ENCODE results near the gene MRPL17. TPM values are rescaled to one million over a fixed set of nuclear protein-coding genes. Genes with fewer than 3 reads are reported as not detected.

The MRPL17 gene
- polyA plus RNA-seq, 1 donor from 2014 or later, result 28.3 TPM

DNA sequence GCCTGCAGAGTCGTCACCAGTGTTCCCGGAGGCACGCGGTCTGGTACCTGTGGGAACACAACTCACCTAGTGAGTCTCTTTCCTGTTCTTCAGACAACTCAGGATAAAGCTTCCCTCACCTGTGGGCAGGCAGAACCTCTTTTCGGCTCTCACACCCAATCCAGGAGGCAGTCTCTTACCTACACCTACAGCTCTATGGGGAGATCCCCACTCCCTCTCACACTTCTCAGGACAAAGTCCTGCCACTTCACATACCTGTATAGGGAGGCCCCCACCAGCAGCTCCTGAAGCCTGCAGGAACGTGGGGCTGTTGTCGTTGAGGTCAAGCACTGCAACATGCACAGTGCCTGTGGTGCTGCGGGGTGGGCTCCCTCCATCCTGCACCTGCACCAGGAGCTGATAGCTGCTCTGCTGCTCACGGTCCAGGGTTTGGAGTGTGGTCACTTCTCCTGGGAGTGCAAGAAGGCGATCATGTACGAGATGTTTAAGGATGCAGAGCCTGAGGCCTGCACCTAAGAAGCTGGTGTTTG is 51.7 kb downstream of the MRPL17 start:
- Histone ChIP-seq H3K36me3 (ENCODE audit: insufficient read depth, low read length) (peaks cover 19% of the 10 kb centered on the region), H3K4me2 (ENCODE audit: low read length) (no peak overlapping the region)

DNA sequence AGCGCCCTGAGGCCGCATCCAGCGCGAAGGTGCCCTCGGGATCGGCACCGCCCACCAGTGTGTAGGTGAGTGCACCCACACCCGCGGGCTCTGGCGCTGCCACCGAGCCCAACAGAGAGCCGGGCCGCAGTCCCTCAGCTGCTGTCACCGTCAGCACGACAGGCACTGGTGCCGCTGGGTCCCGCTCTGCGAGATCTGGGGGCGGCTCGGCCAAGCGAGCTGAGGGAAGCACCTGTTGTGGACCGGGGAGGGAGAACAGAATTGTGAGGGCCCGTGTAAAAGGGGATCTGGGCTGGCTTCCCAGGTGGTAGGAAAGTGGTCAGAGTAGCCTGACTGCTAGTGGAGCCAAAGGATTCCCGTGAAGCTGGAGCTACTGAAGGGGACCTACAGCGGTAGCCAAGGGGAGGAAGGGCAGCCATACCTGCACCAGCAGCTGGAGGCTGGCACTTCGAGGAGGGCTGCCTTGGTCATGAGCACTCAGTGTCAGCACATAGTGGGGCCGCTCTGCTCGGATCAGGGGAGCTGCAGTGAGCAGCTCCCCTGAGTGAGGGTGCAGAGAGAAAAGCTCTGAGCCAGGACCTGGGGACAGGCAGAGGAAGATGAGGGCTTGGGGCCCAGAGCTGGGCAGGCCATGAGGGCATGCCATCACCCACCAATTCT is 52.4 kb downstream of the MRPL17 start:
- H3K36me3 ChIP-seq (ENCODE audit: insufficient read depth, low read length), result peaks cover 21% of the 10 kb centered on the region
- no peaks in the 10 kb centered on the region for H3K9me2 ChIP-seq (ENCODE audit: insufficient read depth, low read length)
- no peak overlapping the region for H3K4me3 ChIP-seq (ENCODE audit: low read length)
- H3K27ac ChIP-seq (ENCODE audit: low read length), result no peak overlapping the region
- H3K9me3 ChIP-seq (ENCODE audit: low read length), result no peaks in the 10 kb centered on the region
- H3K4me2 ChIP-seq (ENCODE audit: low read length), result no peak overlapping the region
- no peak overlapping the region for H3K9ac ChIP-seq (ENCODE audit: low read length)
- H4K20me1 ChIP-seq (ENCODE audit: insufficient read depth), result peaks cover 15% of the 10 kb centered on the region
- no peak overlapping the region for H2AFZ ChIP-seq (ENCODE audit: low read depth, low read length)
- H3K79me2 ChIP-seq (replicated peaks; ENCODE audit: insufficient read depth, low read length), result no peaks in the 10 kb centered on the region
- no peaks in the 10 kb centered on the region for H3K27me3 ChIP-seq (ENCODE audit: insufficient read depth, low read depth, low read length)
- TF ChIP-seq, protein P1, sequence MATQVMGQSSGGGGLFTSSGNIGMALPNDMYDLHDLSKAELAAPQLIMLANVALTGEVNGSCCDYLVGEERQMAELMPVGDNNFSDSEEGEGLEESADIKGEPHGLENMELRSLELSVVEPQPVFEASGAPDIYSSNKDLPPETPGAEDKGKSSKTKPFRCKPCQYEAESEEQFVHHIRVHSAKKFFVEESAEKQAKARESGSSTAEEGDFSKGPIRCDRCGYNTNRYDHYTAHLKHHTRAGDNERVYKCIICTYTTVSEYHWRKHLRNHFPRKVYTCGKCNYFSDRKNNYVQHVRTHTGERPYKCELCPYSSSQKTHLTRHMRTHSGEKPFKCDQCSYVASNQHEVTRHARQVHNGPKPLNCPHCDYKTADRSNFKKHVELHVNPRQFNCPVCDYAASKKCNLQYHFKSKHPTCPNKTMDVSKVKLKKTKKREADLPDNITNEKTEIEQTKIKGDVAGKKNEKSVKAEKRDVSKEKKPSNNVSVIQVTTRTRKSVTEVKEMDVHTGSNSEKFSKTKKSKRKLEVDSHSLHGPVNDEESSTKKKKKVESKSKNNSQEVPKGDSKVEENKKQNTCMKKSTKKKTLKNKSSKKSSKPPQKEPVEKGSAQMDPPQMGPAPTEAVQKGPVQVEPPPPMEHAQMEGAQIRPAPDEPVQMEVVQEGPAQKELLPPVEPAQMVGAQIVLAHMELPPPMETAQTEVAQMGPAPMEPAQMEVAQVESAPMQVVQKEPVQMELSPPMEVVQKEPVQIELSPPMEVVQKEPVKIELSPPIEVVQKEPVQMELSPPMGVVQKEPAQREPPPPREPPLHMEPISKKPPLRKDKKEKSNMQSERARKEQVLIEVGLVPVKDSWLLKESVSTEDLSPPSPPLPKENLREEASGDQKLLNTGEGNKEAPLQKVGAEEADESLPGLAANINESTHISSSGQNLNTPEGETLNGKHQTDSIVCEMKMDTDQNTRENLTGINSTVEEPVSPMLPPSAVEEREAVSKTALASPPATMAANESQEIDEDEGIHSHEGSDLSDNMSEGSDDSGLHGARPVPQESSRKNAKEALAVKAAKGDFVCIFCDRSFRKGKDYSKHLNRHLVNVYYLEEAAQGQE (IDR thresholded peaks at IDR 0.05; ENCODE audit: borderline replicate concordance), result no peak
- TF ChIP-seq EP300 (conservative IDR thresholded peaks at IDR 0.05; ENCODE audit: poor library complexity, severe bottlenecking), result no peak
- TF ChIP-seq, protein P2, sequence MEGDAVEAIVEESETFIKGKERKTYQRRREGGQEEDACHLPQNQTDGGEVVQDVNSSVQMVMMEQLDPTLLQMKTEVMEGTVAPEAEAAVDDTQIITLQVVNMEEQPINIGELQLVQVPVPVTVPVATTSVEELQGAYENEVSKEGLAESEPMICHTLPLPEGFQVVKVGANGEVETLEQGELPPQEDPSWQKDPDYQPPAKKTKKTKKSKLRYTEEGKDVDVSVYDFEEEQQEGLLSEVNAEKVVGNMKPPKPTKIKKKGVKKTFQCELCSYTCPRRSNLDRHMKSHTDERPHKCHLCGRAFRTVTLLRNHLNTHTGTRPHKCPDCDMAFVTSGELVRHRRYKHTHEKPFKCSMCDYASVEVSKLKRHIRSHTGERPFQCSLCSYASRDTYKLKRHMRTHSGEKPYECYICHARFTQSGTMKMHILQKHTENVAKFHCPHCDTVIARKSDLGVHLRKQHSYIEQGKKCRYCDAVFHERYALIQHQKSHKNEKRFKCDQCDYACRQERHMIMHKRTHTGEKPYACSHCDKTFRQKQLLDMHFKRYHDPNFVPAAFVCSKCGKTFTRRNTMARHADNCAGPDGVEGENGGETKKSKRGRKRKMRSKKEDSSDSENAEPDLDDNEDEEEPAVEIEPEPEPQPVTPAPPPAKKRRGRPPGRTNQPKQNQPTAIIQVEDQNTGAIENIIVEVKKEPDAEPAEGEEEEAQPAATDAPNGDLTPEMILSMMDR (IDR thresholded peaks at IDR 0.05; ENCODE audit: poor library complexity, severe bottlenecking), result no peak
- H3F3A ChIP-seq (ENCODE audit: insufficient read depth, low read length, poor library complexity, severe bottlenecking), result no peaks in the 10 kb centered on the region

More for the DNA sequence above, 51.7 kb downstream of the MRPL17 start:
- Histone ChIP-seq H3K9ac (ENCODE audit: low read length) (no peak overlapping the region), H3K79me2 (replicated peaks; ENCODE audit: insufficient read depth, low read length) (no peaks in the 10 kb centered on the region), H4K20me1 (ENCODE audit: insufficient read depth) (peaks cover 21% of the 10 kb centered on the region), H3F3A (ENCODE audit: insufficient read depth, low read length, poor library complexity, severe bottlenecking) (no peaks in the 10 kb centered on the region), H3K27ac (ENCODE audit: low read length) (no peak overlapping the region), H2AFZ (ENCODE audit: low read depth, low read length) (no peak overlapping the region), H3K9me2 (ENCODE audit: insufficient read depth, low read length) (no peaks in the 10 kb centered on the region), H3K9me3 (ENCODE audit: low read length) (no peaks in the 10 kb centered on the region), H3K4me3 (ENCODE audit: low read length) (no peak overlapping the region), H3K27me3 (ENCODE audit: insufficient read depth, low read depth, low read length) (no peaks in the 10 kb centered on the region)
- TF ChIP-seq TAF1 (IDR thresholded peaks at IDR 0.05; ENCODE audit: low read depth) (no peak), SMC3 (conservative IDR thresholded peaks at IDR 0.05; ENCODE audit: poor library complexity) (no peak), MXI1 (conservative IDR thresholded peaks at IDR 0.05; ENCODE audit: poor library complexity, severe bottlenecking) (no peak), EZH2 (IDR thresholded peaks at IDR 0.05; ENCODE audit: borderline replicate concordance, insufficient read depth, low read length, poor library complexity, severe bottlenecking) (no peak), RAD21 (conservative IDR thresholded peaks at IDR 0.05) (no peak), EP300 (conservative IDR thresholded peaks at IDR 0.05; ENCODE audit: poor library complexity, severe bottlenecking) (no peak), POLR2AphosphoS5 (IDR thresholded peaks at IDR 0.05) (no peak)
- TF ChIP-seq, protein P1 (IDR thresholded peaks at IDR 0.05; ENCODE audit: borderline replicate concordance), result no peak
- TF ChIP-seq, protein P2 (IDR thresholded peaks at IDR 0.05; ENCODE audit: poor library complexity, severe bottlenecking), result no peak
